ENCODE measurements around the gene MRPL53. TPM values are rescaled to one million over a fixed set of nuclear protein-coding genes. Genes with fewer than 3 reads are reported as not detected.
"Not testable (repeated sequence)": the region's sequence is repeated elsewhere in the genome, so short reads cannot be mapped to it uniquely, and the experiment has no call there.

Gene MRPL53
- total and polyA plus RNA-seq, 9 donors: 13.1 to 105 (median 77.1) TPM

DNA sequence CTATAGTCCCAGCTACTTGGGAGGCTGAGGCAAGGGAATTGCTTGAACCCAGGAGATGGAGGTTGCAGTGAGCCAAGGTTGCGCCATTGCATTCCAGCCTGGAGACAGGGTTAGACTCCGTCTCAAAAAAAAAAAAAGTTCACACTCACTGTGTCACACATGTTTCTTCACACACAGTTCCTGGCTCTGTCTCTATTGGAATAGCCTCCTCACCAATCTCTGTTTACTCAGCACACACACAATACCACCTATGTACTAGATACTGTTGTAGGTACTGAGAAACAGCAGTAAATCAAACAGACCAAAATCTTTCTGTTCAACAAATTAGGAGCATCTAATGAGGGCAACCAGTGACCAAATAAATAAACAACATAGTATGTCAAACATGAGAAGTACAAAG, 13.7 kb upstream of the MRPL53 start:
- intact Hi-C loops (cut with DNase I): no loop called here
- Histone ChIP-seq H3K9me3 (no peaks in the 10 kb centered on the region), H3K27ac (no peak overlapping the region), H3K27me3 (no peaks in the 10 kb centered on the region), H3K4me1 (ENCODE audit: insufficient read depth) (peaks cover 6% of the 10 kb centered on the region), H3K36me3 (no peaks in the 10 kb centered on the region), H3K4me3 (no peak overlapping the region)
- 87 to 91% (median 90%) methylated on average over 2 of the region's 2 CpGs for WGBS, 3 donors
- TF ChIP-seq, protein P1, sequence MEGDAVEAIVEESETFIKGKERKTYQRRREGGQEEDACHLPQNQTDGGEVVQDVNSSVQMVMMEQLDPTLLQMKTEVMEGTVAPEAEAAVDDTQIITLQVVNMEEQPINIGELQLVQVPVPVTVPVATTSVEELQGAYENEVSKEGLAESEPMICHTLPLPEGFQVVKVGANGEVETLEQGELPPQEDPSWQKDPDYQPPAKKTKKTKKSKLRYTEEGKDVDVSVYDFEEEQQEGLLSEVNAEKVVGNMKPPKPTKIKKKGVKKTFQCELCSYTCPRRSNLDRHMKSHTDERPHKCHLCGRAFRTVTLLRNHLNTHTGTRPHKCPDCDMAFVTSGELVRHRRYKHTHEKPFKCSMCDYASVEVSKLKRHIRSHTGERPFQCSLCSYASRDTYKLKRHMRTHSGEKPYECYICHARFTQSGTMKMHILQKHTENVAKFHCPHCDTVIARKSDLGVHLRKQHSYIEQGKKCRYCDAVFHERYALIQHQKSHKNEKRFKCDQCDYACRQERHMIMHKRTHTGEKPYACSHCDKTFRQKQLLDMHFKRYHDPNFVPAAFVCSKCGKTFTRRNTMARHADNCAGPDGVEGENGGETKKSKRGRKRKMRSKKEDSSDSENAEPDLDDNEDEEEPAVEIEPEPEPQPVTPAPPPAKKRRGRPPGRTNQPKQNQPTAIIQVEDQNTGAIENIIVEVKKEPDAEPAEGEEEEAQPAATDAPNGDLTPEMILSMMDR (IDR thresholded peaks at IDR 0.05): no peak
- TF ChIP-seq POLR2A (IDR thresholded peaks at IDR 0.05) (no peak), EP300 (IDR thresholded peaks at IDR 0.05) (no peak)
- no peak for DNase-seq

DNA sequence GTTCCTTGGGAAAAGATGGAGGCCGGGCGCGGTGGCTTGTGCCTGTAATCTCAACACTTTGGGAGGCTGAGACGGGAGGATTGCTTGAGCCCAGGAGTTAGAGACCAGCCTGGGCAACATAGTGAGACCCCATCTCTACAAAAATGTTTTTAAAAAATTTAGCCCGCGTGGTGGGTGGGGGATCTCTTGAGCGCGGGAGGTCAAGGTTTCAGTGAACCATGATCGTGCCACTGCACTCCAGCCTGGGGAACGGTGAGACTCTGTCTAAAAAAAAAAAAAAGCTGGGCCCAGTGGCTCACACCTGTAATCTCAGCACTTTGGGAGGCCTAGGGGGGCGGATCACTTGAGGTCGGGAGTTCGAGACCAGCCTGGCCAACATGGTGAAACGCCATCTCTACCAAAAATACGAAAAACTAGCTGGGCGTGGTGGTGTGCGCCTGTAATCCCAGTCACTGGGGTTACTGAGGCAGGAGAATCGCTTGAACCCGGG, 11.2 kb upstream of the MRPL53 start:
- not testable (repeated sequence) for H3K36me3 ChIP-seq; H3K4me1 ChIP-seq (ENCODE audit: insufficient read depth); H3K27me3 ChIP-seq; H3K9me3 ChIP-seq; DNase-seq
- intact Hi-C loops (cut with DNase I): loop anchor here in 2 of 4 donors (5.0 kb wide), 2 partner anchors 49 to 104 kb away; no protein-coding TSS in a partner anchor
- H3K4me3 ChIP-seq: peak overlapping the region; percentile 48
- 60 to 71% (median 68%) methylated on average over 19 of the region's 19 CpGs for WGBS, 3 donors
- H3K27ac ChIP-seq: peak overlapping the region in 1 of 2 donors; percentile 87

DNA sequence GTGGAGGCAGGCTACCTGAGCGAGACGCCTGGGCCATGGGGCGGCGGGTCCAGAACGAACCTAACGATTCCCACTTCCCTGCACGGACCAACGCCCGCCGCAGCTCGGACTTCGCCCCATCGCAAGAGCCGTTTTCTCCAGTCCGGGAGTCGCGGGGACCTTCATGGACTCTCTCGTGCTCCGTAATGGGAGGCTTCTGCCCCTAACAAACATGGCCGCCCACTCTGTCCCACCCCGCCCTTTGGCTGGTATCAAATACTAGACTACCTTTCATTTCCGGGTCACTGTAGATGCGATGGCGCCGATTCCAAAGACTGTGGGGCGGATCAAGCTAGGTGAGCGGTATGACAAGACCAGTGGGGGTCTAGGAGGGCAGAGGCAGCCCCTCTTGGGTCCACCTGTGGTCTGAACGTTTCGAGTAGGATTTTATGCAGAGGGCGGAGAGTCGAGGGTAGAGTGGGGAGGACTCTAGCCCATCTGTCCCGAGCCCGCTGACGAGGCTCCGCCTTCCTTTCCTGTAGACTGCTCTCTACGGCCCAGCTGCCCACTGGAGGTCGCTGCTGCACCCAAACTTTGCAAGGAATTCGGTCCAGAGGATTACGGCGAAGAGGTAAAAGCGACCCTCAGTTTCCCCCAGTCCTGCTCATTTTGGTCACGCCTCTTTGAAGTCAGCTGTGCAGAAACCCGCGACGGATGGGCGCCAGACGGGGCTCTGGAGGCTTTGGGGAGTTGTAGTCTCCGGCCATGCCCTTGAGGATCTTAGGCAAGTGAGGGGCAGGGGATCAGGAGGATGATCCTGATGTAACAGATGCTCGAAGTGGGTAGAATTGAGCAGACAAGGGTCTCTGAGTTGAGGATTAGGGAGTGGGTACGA, 10.6 kb upstream of the MRPL53 start, which contains the start of the genes CCDC142 and TTC31:
Gene CCDC142 (minus strand): TSS at position 198 of the 874 bp plus-strand sequence. CDS start 161 bp downstream, at position 37.
Gene TTC31 (plus strand): TSS at position 281 of the 874 bp plus-strand sequence. CDS start 15 bp downstream, at position 296.
- TF ChIP-seq, protein P1 (IDR thresholded peaks at IDR 0.05): peak; percentile 76 to 87 (median 83)
- TF ChIP-seq EP300 (IDR thresholded peaks at IDR 0.05) (peak; percentile 24), POLR2A (IDR thresholded peaks at IDR 0.05) (peak; percentile 53)
- Histone ChIP-seq H3K27ac (peak within 1 kb of the TSS; percentile 86 to 87), H3K4me3 (peak within 1 kb of the TSS; percentile 48), H3K27me3 (no peaks in the 10 kb centered on the region), H3K36me3 (no peaks in the 10 kb centered on the region), H3K9me3 (no peaks in the 10 kb centered on the region), H3K4me1 (ENCODE audit: insufficient read depth) (peaks cover 8% of the 10 kb centered on the region)
- DNase-seq: peak; percentile 94 to 97 (median 94)
- WGBS, 3 donors: 0% methylated on average over 50 of the region's 50 CpGs
- intact Hi-C loops (cut with DNase I): loop anchor here in 2 of 4 donors (5.0 kb wide), 2 partner anchors 49 to 104 kb away; no protein-coding TSS in a partner anchor

DNA sequence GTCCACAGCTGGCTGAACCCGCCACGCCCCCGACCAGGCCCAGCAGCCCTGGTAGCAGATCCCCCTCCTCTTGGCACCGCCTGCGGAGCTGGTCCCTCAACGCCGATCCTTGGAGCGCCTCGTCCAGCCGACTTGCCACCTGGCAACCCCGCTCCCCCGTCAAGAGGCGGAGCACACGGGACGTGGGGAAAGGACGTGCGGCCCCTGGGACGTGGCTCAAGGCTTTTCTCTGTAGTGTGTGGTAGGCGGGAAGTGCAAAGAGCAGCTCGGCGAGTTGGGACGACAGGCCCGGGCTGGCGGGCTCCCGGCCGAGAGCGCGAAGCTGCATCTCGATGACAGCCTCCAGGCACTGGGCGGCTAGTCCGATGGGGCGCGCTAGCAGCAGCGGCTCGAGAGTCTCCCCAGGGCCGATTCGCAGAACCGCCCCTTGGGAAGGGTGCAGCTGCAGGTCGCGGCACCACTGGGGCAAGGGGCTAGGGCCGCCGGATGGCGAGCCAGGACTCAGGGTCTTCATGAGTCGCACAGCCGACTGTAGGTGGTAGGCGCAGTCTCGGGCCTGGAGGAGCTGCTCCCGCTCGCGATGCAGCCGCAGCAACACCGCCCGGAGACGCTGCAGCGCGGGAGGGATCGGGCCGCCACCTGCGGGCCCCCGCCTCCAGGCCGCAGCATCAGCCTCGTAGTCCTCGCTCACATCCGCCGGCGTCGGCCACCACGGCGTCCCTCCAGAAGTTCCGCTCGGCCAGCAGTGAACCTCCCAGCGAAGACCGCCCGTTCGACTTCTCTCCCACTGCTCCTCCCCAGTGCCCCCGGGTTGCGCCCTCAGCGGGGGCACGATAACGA, 9.7 kb upstream of the MRPL53 start:
- Histone ChIP-seq H3K4me1 (ENCODE audit: insufficient read depth) (peaks cover 8% of the 10 kb centered on the region), H3K36me3 (no peaks in the 10 kb centered on the region), H3K9me3 (no peaks in the 10 kb centered on the region), H3K27ac (peak overlapping the region; percentile 86 to 87), H3K4me3 (peak overlapping the region; percentile 48), H3K27me3 (no peaks in the 10 kb centered on the region)
- WGBS, 3 donors: 0 to 1% (median 1%) methylated on average over 62 to 80 of the region's 80 CpGs
- intact Hi-C loops (cut with DNase I): loop anchor here in 2 of 4 donors (5.0 kb wide), 2 partner anchors 50 to 105 kb away; no protein-coding TSS in a partner anchor
- TF ChIP-seq, protein P1 (IDR thresholded peaks at IDR 0.05): no peak
- no peak for TF ChIP-seq POLR2A (IDR thresholded peaks at IDR 0.05)
- no peak for TF ChIP-seq EP300 (IDR thresholded peaks at IDR 0.05)
- DNase-seq: peak in 2 of 5 donors; percentile 48 to 56

Data from ovary (tissue), 9 donors.